Colon (tissue), 2 donors: ENCODE measurements around the gene MRPL14.

ENCODE experiments used
- FAIRE-seq: peaks from 2 replicates; lab custom pipeline; 2012; peaks lifted over from hg19 to GRCh38; lab: Jason Lieb, UNC
- donor health status: control.
- donor health status: control.

Gene MRPL14

DNA sequence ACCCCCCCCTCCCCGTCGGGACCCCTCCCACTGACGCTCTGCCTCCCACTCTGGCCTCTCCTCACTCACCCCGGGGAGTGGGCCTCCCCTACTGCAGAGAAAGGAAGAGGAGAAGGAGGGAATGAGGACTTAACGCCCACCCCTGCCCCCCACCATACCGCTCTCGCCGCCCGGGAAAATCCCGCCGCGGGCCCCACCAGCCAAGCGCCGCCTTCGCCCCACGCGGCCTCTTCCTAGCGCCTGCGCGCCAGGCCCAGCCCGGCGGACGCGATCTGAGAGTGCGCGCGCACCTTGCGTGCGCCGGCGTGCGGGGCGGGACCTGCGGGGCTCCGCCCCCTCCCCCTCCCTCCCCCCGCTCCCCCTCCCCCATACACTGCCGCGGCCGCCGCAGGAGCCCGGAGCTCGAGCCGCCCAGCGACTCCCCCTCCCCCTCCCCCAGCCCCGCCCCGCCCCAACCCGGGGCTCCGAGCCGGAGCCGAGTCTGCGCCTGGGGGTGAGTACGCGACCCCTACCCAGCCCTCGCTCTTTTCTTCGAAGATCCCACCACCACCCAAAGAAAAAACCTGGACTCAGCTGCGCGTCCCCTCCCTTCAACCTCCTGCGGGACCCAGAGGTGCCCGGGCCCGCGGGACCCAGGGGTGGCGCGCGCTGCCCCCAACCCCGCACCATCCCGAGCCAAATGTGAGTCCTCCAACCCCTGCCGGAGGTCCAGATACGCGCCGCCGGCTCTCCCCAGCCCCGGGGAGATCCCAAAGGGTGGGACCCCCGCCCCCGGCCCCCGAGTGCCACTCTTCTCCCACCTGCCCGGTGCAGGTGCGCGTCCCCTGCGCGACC, at the start of gene MRPL14, which contains the start of gene TMEM63B:
Gene MRPL14, minus strand, starts transcription at position 267 of the 834 bp plus-strand sequence. CDS start 10,841 bp downstream, outside the sequence.
Gene TMEM63B, plus strand, starts transcription at position 369 of the 834 bp plus-strand sequence. CDS start 7,031 bp downstream, outside the sequence.
- no peak for FAIRE-seq

DNA sequence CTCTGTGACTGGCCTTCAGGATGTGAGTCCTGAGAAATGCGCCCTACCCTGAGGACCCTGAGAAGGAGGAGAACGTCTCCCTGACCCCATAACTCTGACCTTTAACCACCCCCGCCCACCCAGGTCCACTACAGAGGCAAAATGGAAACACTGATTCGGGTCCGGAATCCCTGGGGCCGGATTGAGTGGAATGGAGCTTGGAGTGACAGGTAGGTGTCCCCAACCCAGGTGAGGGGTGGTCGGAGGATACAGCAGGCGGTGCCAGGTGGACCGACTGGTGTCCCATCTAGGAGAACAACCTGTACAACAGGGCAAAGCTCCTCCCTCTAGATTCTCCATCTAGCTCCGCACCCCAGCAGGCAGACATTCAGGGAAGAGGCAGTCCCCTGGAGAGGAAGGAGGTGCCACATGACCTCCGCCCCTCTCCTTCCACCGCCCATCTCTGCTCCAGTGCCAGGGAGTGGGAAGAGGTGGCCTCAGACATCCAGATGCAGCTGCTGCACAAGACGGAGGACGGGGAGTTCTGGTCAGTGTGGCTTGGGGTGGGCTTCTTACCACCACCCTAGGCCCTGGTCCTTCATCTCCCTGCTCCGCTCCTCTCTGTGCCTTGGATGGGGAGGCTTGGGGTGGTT, 49.0 kb upstream of the MRPL14 start:
- no peak for FAIRE-seq

DNA sequence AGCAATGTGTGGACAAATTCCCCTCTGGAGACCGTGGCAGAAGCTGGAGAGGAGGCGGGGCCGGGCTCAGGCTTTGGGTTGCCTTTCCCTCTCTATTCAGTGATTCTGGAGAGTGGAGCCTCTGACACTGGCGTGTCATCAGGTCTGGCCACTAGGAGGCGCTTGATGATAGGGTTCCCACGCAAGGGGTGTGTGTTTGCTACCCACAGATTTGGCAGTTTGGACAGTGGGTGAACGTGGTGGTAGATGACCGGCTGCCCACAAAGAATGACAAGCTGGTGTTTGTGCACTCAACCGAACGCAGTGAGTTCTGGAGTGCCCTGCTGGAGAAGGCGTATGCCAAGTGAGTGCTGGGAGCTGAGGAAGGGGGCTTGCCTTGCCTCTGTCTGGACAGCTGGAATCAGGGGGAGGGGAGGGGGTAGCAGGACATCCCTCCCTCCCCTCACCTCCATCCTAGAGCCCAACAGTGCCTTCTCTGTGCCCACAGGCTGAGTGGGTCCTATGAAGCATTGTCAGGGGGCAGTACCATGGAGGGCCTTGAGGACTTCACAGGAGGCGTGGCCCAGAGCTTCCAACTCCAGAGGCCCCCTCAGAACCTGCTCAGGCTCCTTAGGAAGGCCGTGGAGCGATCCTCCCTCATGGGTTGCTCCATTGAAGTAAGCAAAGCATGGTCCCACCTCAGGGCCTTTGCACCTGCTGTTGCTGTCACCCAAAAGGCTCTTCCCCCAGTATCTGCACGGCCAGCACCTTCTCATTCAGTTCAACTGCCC, 45.7 kb upstream of the MRPL14 start:
- no peak for FAIRE-seq

DNA sequence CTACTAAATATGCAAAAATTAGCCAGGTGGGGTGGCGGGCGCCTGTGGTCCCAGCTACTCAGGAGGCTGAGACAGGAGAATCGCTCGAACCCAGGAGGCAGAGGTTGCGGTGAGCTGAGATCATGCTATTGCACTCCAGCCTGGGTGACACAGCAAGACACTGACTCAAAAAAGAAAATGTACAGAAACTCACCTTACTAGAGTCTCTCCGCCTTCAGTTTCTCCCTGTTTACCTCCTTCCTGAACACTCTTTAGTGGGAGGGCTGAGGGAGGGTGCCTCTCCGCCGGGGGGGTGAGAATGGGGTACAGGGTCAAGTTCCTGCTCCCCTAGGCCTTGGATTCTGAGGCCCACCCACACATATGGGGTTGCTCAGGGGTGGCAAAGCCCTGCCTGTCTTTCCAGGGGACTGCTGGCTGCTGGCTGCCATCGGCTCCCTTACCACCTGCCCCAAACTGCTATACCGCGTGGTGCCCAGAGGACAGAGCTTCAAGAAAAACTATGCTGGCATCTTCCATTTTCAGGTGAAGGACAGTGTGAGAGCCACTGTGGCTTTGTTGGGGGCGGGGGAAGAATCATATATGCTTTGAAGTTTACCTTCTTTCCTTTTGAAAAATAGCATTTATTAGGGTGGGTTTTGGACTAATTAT, 44.8 kb upstream of the MRPL14 start:
- FAIRE-seq, result no peak

DNA sequence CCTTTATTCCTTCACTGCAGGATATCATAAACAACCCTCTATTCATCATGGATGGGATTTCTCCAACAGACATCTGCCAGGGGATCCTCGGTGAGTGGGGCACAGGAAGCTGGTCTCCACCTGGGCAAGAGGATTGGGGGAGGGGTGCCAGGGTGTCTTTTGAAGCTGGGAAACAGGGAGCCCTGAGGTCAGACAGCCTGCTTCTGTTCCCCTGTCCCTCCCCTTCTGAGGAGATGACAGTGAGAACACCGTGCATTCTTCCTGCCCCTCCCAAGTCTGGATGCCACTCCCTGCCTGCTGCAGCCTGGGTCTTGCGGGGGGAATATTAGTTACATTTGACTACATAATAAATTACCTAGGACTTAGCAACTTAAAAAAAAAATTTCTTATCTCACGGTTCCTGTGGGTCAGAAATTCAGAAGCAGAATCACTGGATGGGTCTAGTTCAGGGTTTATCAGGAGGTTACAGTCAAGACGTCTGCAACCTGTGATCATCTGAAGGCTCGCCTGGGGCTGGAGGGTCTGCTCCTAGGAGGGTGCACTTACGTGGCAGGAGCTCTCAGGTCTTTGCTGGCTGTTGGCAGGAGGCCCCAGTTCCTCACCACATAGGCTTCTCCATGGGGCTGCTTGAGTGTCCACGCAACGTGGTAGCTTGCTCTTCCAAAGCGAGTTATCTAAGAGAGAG, 42.8 kb upstream of the MRPL14 start:
- FAIRE-seq, result no peak

DNA sequence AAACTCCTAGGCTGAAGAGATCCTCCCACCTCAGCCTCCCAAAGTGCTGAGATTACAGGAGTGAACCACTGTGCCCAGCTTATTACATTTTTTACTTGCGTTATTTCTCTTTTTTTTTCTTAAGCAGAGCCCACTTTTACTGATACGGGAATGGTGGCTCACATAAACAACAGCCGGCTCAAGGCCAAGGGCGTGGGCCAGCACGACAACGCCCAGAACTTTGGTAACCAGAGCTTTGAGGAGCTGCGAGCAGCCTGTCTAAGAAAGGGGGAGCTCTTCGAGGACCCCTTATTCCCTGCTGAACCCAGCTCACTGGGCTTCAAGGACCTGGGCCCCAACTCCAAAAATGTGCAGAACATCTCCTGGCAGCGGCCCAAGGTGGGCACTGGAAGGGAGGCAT, 41.9 kb upstream of the MRPL14 start:
- no peak for FAIRE-seq

DNA sequence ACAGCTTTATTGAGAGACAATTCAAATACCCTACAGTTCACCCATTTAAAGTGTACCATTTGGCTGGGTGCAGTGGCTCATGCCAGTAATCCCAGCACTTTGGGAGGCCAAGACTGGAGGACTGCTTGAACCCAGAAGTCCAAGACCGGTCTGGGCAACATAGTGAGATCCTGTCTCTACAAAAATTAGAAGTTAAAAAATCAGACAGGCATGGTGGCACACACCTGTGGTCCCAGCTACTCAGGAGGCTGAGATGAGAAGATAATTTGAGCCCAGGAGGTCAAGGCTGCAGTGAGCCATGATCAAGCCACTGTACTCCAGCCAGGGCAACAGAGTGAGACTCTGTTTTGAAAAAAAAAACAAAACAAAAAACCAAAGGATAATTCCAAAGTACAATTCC, 40.3 kb upstream of the MRPL14 start:
- no peak for FAIRE-seq

DNA sequence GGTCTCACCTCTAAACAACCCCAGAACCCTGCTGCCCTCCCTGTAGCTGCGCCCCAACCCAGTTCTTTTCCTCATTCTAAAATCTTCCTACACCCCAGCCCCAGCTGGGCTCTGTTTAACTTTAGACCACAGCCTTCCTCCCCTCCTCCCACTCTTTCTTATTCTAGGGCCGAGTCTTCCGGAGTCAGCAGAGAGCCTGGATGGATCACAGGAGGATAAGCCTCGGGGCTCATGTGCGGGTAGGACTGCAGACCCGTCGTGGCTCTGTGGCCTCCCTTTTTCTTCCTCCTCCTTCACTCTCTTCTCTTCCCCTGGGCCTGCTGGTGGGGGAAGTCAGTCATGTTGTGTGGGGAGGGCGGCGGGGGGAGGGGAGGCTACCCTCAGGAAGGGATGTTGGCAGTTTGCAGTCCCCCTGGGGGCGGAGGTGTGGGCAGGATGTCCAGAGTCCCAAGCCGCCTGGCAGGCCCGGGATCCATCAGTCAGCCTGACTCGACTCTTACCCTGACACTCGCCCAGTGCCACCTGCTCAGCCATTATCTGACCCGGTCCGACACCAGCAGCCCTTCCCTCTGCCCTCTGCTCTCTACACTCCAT, 39.4 kb upstream of the MRPL14 start:
- FAIRE-seq, result no peak

DNA sequence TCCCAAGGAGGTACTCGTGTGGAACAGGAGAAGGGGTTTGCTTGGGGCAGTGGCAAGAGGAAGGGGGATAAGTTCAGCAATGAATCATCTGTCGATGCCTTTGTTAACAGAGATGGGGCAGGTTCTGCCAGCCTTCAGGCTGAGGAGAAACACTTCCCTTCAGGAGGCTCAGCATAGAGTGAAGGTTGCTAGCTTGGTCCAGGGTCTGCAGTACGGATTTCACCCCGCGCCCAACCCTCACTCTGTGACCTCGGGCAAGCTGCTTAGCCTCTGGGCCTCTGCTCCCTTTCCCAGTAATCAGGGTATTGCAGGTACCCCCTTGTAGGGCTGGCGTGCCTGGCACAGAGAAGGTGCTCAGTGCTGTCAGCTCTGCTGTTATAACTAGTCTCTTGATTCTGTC, 38.9 kb upstream of the MRPL14 start:
- no peak for FAIRE-seq

DNA sequence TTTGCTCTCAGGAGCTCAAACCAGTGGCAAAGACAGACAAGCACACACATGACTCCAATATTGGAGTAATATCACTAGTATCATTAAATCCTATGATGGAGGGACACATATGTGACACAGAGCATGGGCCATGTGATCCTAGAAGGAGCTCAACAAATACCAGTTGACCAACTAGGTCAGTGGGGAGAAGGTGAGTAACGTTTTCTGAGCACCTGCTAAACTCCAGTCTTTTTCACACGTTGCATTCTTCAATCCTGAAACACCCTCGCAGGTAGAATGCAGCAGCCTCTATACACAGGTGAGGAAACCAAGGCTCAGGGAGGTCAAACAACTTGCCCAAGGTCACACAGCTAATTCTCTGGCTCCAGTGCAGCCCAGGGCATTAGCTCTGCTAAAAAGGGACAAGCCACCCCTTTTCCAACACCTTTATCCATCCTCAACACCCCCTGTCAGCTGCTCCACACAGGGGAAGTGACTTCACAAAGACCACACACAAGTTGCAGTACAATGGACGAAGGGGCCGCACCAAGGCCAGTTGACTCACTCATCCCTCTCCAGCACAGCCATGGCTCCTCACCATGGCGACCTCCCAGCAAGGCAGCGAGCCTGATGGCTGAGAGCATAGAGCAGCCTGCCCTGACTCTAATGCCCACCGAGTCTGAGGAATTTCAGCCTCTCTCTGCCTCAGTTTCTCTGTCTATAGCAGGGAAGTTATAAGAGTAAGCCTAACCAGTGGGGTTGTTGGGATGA, 35.8 kb upstream of the MRPL14 start:
- no peak for FAIRE-seq

DNA sequence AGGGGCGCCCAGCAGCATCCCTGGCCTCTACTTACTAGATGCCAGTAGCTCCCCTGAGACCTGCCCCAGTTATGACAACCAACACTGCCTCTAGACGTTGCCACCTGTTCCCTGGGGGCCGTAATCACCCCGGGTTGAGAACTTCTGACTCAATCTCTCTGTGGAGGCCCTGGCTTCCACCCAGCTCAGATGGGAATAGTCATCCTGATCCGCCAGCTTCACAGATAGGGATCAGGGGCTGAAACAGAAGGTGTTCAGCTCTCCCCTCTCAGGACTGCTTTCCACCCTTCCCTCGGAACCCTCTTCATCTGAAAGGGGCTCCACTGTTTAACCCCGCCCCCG, 34.7 kb upstream of the MRPL14 start:
- FAIRE-seq, result no peak

DNA sequence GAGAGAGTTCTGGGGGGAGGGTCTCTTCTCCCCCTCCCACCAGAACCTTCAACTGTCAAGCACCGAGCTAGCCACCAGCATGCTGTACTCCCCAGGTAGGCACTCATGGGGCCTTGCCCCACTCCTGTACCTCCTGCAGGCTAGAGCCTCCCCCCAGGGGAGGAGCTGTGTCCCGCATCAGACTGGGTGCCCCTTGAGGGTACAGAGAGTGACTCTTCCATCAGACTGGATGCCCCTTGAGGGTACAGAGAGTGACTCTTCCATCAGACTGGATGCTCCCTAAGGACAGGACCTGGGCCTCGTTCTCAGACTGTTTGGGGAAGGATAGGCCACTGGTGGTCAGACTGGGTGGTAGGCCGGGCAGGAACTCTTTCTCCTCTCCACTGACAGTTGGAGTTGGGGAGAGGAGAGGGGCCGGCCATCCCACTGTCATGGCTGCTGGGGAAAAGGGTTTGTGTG, 31.5 kb upstream of the MRPL14 start, which contains the start of gene CAPN11:
Gene CAPN11, plus strand, starts transcription at position 51 of the 459 bp plus-strand sequence. Its CDS starts 29 bp downstream, at position 80.
- FAIRE-seq, result no peak

DNA sequence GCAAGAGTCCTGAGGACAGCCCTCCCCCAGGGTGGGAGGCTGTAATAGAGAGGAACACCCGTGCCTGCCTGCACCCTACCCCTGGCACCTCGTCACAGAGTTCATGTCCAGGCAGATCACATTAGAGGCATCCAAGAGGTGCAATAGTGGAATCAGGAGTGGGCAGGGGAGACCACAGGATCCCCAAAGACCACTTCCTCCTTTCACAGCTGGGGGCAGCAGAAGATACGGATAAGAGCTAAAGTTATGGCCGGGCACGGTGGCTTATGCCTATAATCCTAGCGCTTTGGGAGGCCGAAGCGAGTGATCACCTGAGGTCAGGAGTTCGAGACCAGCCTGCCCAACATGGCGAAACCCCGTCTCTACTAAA, 29.9 kb upstream of the MRPL14 start:
- FAIRE-seq, result no peak

DNA sequence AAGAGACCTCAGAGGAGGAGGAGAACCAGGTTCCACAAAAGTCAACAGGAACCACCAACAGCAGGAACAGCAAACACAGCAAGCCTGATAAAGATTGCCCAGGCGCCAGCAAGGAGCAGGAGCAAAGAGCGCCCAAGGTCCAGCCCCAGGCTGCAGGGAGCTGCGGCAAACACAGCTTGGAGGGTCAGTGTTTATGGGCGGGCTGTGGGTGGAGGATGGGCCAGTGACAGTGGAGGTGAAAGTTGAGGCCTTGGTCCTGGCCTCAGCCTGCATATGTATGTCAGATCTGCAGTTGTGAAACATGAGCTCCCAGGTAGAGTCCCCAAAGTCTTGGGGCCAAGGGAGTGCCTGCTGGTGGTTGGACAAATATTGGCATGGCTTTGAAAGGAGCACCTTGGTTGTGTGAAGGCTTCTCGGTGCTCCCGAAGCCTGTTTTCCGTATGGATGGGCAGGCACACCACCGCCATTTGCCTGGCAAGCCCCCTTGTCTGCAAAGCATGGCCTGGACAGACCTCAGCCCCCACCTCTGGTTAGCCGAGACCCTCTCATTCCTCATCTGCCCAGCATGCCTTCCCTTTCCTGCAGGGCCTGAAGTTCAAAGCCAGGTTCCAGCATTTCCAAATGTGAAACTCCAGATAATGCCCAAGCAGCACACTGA, 29.4 kb upstream of the MRPL14 start:
- FAIRE-seq, result no peak

DNA sequence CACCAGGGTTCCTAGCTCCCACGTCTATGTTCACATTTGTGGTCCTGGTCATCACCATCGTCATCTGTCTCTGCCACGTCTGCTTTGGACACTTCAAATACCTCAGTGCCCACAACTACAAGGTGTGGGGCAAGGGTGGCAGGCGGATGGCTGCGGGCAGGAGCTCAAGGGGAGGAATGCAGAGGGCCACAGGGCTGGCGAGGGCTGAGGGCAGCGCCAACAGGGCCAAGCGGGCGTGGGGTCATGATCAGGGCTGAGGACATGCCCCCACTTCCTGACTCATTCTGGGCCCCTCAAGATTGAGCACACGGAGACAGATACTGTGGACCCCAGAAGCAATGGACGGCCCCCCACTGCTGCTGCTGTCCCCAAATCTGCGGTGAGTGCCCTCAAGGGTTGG, 26.8 kb upstream of the MRPL14 start:
- FAIRE-seq, result no peak

DNA sequence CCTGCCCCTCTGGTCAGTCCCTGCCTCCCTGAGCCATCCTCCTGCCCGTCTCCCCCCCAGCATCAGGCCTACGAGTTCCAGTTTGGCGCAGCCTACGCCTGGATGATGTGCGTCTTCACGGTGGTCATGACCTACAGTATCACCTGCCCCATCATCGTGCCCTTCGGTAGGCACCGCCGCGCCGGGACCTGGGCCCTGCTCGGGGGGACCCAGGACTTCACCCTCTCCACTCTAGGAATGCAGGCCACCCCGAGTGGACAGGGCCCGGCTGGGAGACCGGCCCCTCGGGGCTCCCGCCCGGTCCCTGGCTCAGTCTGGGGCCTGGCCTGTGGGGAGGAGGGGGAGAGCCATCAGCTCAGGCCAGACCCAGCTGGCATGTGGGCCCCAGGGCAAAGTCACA, 25.3 kb upstream of the MRPL14 start:
- FAIRE-seq, result no peak

DNA sequence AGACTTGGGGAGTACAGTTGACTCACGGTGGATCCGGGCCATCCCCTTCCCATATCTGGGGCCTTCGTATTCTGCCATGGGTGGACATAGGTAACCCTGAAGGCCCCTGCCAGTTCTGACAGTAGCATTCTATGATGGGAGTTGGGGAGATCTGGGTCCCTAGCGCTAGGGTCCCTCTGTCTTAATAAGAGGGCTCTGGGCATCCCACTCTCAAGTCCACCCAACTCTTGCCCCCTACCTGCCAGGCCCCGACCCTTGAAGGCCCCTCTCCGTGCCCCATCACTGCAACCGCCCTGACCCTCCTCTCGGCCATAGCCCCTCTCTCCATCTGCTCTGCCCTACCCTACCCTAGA, 24.8 kb upstream of the MRPL14 start:
- FAIRE-seq, result no peak

DNA sequence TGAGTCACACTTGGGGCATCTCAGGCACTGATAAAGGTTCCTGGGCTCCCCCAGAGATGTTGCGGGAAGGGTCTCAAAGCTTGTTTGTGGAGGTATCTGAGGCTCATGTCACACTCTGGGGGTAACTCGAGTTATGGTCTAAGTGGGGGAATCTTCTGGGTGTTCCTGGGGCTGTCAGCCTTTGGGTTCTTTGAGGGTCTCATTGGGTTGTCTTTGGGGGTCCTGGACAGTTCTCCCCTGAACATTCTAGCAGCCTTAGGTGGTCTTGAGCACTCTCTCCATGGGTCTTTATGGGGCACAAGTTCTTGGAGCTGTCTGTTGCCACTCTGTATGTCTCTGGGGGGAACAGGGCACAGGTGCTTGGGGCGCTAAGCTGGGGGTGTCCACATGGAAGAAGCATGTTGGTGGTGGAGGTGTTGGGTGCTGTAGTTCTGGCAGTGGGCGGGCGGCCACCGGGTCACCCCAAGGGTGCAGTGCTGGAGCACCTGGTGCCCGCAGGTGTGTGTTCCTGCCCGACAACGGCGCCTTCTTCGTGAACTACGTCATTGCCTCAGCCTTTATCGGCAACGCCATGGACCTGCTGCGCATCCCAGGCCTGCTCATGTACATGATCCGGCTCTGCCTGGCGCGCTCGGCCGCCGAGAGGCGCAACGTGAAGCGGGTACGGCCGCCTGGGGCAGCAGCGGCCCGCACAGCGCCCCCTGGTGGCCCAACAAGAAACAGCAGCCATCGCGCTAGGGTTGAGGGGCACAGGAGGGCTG, 24.3 kb upstream of the MRPL14 start:
- FAIRE-seq, result no peak

DNA sequence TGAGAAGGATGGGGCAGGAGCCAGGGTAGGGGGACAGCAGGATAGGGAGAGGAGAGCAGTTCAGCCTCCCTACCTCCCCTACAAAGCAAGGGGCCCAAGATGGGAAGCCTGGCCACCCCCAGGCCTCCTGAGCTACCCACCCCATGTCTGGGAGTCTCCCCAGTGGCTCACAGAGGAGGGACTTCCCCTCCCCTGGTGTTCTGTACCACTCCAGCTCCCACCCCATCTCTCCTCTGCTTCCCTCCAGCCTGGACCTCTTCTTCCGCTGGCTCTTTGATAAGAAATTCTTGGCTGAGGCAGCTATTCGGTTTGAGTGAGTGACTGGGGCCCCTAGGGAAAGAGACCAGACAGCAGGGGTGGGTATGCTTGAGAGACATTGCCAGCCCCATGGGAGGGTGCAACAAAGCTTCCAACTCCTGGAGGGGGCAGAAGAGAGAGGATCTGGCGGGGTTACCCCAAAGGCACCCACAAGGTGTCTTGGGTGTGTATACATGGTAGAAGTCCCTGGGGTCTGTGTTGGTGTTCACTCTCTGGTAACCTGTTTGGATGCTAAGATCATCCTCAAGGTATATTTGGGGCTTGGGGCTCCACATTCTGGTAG, 23.2 kb upstream of the MRPL14 start:
- no peak for FAIRE-seq
